ENCODE measurements around the gene UTRN.

The UTRN gene

GRCh38 chr6:144284783-144285547 is at the start of gene UTRN:
Gene UTRN, plus strand, starts transcription at chr6:144285335. Its CDS starts 6,494 bp downstream, at chr6:144291829.
- DNase-seq (ENCODE audit: low read depth in 2 of 2), result peak; percentile 26 to 34

- no peak for DNase-seq (ENCODE audit: low read depth in 2 of 2)
These were observed 40.4 kb upstream of the UTRN start for GRCh38 chr6:144244688-144245087.

DNA sequence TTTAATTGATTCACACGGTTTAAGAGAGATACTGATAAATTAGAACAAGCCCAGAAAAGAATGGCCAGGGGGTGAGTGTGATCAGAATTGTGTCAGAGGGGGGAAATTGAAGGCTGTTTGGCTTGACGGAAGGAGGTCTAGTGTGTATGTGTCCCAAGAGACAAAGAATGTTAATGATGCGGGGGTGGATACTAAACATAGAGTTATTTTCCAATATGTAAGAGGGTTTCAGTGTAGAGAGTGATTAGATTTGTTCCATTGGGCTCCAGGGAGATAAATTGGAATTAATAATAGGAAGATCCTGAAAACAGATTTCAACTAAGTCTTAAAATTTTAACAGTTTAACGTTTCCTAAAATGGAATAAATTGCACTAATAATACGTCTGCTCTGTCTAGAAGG is 38.1 kb upstream of the UTRN start:
- no peak for DNase-seq (ENCODE audit: low read depth in 2 of 2)

GRCh38 chr6:144248003-144248402 is 37.1 kb upstream of the UTRN start:
- no peak for DNase-seq (ENCODE audit: low read depth in 2 of 2)

GRCh38 chr6:144248476-144249301 is 36.4 kb upstream of the UTRN start:
- DNase-seq (ENCODE audit: low read depth in 2 of 2), result no peak

DNA sequence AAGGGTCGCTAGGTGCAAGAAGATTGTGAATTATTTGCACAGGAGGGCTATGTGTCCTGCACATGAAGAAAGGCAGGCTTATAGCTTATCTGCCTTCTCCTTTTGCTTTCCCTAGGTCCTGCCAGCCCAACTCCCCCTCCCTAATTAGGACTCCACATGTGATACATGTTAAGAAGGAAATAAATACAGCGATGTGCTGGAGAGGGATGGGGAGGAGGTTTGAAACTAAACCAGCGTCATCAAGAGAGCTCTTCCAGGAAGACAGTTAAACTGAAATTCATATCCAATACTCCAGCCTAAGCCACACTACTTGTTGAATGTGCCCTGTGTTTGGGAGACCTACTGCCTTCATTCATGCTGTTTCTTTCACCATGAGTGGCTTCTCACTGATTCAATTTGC is 34.9 kb upstream of the UTRN start:
- no peak for DNase-seq (ENCODE audit: low read depth in 2 of 2)

DNA sequence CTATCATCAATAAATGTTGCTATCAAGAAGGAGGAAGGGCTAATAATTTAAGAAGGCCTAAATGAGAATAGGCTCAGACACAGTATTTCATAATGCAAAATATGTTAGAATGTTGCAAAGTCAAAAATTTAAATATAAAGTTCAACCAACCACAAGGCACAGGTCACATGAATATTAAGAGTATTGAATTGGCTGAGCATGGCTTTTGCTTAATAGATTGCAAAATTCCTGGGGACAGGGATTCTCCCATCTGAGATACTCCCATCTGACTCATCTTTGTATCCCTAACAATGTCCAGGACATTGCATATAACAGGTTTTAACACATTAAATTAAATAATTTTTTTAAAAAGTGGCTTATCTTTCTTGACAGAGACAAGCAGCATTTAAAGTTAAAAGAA is 32.9 kb upstream of the UTRN start:
- DNase-seq (ENCODE audit: low read depth in 2 of 2), result no peak

GRCh38 chr6:144259986-144260385 is 25.1 kb upstream of the UTRN start:
- DNase-seq (ENCODE audit: low read depth in 2 of 2), result no peak

GRCh38 chr6:144262470-144263369 is 22.4 kb upstream of the UTRN start:
- DNase-seq (ENCODE audit: low read depth in 2 of 2), result no peak

GRCh38 chr6:144263786-144264185 is 21.3 kb upstream of the UTRN start:
- DNase-seq (ENCODE audit: low read depth in 2 of 2), result no peak

DNA sequence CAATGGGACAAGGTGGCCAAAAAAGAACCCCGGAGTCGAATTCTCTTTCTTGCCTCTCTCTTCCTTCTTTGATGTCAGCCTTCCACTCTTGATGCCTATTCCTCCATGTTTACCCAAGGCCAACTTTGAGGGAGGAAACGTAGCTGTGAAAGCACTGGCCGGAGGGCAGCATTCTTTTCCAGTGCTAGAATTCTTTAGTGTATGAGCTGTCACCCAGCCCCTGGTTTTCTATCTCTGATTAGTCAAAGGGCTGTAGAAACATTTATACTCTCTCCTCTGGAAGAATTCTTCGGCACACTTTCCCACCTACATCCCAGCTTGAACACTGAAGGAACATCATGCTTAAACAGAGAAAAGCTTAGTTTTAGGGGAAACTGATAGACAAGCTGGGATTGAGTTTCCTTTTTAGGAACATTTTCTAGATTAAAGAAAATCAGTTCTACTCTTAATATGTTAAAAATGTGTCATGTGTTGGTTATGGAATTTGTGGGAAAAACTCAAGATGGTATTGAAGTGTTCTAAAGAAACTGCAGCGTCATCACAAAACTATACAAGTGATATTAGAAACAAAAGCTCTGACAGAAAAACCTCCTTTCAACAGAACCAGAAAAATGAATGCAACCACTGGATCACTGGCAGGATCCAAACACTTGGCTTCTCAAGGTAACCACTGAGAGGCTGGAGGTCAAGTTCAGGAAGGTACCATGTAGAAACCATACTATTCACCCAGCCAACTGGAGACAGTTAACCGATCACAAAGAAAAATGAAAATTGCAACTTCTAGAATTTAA is 20.7 kb upstream of the UTRN start:
- no peak for DNase-seq (ENCODE audit: low read depth in 2 of 2)

GRCh38 chr6:144265061-144265357 is 20.1 kb upstream of the UTRN start:
- DNase-seq (ENCODE audit: low read depth in 2 of 2), result no peak

GRCh38 chr6:144265390-144265789 is 19.7 kb upstream of the UTRN start:
- no peak for DNase-seq (ENCODE audit: low read depth in 2 of 2)

GRCh38 chr6:144266091-144266649 is 19.0 kb upstream of the UTRN start:
- DNase-seq (ENCODE audit: low read depth in 2 of 2), result no peak

GRCh38 chr6:144268794-144269349 is 16.3 kb upstream of the UTRN start:
- DNase-seq (ENCODE audit: low read depth in 2 of 2), result no peak

DNA sequence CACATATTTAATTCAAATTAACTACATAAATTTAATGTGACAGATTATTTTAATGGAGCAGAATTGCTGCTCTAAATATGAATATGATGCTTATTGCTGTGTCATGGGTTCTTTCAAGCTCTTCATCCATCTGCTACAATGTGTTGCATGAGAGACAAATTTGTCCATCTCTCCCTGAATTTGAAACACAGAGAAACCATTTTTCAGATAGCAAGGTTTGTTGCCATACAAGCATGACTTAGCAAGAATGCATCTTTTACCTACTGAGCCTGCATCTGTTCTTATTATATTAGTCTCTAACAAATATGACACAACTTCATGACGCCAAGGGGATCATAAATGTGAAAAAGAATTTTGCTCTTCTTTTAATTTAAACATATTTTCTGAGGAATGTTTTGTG is 8.0 kb upstream of the UTRN start:
- DNase-seq (ENCODE audit: low read depth in 2 of 2), result no peak

DNA sequence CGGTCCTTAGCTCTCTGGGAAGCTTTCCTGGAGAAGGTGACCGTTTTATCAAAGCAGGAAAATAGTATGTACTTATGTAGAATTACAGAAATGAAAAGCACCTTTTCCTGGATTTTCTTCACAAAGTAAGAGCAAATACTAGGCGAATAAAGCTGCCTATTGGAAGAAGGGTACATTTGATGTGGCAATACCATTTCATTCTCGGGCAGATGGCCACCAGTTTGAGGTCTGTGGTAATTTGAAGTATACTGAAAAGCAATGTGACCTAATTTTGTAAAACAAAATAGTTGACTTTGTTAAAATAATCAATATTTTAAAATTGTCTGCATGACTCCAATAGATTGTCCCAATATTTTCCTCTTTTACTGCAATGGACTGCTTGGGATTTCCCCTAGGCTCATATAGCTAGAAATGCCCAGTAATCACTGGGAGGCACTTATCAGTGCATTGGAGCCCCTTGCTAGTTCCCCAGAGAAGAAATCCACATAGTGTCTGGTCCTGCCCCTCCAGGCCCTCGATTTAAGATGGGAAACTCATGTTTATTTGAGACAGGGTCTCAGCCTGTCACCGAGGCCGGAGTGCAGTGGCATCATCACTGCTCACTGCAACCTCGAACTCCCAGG is 7.4 kb upstream of the UTRN start:
- DNase-seq (ENCODE audit: low read depth in 2 of 2), result no peak

DNA sequence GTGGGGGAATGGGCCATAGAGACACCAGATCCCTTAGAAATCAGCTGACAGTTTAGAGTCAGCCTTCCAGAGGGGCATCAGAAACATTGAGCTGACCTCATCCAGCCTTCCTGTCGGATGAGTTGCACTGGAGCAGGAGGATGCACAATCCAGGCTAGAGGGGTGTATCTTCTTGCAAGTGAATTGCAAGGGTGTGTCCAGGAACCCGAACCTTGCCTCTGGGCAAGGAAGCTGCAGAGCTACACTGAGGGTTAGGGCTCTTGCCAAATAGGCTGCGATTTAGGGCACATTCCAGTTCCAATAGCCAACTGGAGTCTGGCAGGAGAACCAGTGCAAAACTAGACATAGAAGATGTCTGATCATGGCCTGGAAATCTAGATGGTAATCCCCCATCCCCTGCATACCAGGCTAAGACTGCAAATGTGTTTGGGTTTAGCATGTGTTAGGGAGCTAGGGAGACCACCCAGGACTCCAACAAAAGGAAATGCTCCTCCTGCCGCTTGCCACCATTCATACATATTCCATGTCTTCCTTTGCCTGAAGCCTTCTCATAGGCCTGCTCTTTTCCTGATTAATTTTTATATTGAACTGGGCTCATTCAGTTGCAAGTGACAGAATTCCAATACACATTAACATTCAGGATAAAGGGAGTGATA is 6.3 kb upstream of the UTRN start:
- DNase-seq (ENCODE audit: low read depth in 2 of 2), result no peak

DNA sequence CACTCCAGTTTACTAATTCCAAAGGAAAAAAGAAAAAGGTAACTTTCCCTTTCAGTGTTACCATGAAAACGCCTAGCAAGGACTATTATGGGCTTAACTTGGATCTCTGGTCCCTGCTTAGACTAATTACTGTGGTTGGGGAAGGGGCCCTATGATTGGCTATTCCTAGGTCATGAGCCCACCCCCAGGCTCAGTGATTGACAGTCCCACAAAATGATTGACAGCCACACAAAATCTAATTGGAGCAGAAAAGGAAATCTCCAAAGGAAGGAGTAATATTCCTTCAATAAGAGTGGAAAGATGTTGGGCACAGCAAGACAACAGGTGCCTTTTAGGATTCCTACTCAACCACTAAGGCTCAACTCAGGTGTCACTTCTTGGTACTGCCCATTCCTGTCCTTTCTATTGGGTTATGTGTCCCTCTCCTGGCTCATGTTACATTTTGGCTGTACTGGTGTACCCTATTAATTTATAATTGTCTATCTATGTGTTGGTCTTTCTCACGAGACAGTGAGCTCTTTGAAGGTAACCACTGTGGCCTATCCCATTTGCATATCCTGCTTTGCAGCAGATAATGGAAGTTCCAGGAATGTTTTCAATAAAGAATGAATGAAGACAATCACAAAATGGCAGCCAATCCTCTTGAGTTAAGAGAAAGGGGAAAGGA is 5.5 kb upstream of the UTRN start:
- no peak for DNase-seq (ENCODE audit: low read depth in 2 of 2)
